HG03097 (cell line): ENCODE measurements around the gene THBS3.
"Not testable (repeated sequence)": the region's sequence is repeated elsewhere in the genome, so short reads cannot be mapped to it uniquely, and the experiment has no call there.

Experiments
- ATAC-seq: cut with Tn5 transposase; IDR thresholded peaks from one replicate; pipeline ENCODE4 v1.9.1; 2021; ENCODE audit not compliant: unreplicated experiment, low FRiP score

The THBS3 gene

GRCh38 chr1:155176544-155177071 is 31.1 kb downstream of the THBS3 start:
- no peak for ATAC-seq

DNA sequence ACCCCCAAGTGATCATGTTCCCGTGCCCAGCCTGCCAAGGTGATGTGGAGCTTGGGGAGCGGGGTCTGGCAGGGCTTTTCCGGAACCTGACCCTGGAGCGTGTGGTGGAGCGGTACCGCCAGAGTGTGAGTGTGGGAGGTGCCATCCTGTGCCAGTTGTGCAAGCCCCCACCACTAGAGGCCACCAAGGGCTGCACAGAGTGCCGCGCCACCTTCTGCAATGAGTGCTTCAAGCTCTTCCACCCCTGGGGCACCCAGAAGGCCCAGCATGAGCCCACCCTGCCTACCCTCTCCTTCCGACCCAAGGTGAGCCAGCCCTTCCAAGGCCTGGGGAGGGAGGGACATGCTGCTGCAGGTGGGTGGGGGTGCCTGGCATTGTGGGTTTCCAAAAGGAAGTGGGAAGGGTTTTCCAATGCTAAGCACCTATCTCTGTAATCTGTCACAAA is 31.7 kb downstream of the THBS3 start:
- ATAC-seq: no peak

DNA sequence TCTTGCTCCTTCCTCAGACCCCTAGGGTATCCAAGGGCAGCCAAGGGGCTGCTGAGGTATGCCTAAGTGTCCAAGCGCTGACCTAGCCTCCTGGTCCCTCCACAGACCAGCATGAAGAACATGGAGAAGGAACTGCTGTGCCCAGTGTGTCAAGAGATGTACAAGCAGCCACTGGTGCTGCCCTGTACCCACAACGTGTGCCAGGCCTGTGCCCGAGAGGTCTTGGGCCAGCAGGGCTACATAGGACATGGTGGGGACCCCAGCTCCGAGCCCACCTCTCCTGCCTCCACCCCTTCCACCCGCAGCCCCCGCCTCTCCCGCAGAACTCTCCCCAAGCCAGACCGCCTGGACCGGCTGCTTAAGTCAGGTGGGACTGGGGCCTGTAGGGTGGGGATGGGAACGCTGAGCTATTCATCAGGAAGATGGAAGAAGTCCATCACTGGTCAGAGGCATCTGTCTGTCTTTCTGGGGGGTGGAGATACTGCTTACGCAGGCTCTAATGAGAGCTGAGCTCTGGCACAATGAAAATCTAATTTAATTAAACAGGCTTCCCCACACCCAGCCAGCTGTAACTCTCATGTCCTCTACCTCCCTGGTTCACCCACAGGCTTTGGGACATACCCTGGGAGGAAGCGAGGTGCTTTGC is 32.3 kb downstream of the THBS3 start:
- ATAC-seq: no peak

GRCh38 chr1:155174324-155175280 is 33.1 kb downstream of the THBS3 start:
- ATAC-seq: no peak

DNA sequence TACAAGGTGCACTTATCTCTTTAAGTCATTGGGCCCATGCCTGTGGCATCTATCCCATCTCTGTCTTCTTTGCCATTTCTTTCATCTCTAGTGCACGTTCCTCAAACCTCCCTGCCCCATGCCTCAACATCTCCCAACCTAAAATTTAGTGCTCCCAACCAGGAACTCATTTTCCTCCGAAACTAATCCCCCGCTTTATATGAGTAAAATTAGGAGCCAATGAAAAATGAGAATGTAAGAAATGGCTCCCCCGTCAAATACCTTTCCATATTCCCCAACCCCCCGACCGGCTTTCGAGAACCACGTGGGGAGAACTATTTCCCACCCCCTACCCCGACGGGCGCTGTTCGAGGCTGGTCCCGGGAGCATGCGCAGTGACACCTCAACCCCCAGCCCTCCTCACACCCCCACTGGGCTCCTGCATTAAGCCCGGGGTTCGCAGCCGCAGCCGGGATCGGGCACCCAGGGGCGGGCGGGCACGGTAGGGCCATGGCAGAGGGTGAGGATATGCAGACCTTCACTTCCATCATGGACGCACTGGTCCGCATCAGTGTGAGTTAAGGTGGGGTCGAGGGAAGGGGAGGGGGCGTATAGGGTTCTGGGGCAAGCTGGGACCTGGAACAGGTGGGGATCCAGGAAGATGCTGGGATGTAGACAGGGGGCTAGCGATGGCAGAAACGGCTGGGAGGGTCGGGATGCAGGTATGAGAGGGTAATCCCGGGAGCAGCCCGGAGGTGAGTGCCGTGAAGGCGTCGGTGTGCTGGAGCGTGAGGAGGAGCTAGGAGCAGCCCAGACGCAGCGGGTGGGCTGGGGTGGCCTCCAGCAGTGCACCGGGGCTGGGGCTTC is 34.0 kb downstream of the THBS3 start, which contains the start of gene TRIM46:
TSS of gene TRIM46 (plus strand) at position 372 of the 846 bp plus-strand sequence. CDS start at position 490, 118 bp downstream.
- no peak for ATAC-seq

DNA sequence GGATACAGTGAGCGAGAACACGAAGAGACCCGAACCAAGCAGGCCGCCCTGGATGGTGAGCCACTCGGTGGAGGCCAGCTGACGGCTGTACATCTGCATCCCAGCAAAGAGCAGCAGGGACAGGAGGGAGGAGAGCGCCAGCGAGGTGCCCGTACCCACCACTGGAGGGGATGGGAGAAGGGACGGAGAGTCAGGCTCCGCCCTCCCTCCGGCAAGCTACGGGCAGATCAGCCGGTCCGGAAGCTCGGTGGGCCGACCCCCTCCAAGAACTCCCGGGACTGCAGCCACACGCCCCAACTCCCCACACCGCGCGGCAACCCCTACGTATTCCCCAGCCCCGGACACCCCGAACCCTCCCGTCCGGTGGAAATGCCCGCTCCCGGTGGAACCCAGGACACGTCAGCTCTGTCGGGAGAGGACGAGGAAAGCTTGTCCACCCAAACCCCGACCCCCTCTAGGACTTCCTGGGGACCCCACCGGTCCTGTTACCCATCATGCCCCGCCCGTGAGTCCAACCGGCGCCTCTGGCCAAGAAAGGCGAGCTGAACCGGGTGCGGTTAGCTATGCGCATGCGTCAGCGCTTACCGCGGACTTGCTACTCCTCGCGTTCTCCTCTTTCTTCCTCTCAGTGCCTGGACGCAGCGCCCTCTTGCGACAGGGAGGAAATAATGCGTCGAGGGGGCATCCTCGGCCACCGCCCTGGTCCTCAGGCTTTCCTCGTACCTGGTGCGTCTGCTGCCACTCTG is 34.8 kb downstream of the THBS3 start, which contains the start of gene KRTCAP2:
TSS of gene KRTCAP2 (minus strand) at position 573 of the 746 bp plus-strand sequence. CDS start at position 493, 80 bp downstream.
- ATAC-seq: peak; percentile 73

DNA sequence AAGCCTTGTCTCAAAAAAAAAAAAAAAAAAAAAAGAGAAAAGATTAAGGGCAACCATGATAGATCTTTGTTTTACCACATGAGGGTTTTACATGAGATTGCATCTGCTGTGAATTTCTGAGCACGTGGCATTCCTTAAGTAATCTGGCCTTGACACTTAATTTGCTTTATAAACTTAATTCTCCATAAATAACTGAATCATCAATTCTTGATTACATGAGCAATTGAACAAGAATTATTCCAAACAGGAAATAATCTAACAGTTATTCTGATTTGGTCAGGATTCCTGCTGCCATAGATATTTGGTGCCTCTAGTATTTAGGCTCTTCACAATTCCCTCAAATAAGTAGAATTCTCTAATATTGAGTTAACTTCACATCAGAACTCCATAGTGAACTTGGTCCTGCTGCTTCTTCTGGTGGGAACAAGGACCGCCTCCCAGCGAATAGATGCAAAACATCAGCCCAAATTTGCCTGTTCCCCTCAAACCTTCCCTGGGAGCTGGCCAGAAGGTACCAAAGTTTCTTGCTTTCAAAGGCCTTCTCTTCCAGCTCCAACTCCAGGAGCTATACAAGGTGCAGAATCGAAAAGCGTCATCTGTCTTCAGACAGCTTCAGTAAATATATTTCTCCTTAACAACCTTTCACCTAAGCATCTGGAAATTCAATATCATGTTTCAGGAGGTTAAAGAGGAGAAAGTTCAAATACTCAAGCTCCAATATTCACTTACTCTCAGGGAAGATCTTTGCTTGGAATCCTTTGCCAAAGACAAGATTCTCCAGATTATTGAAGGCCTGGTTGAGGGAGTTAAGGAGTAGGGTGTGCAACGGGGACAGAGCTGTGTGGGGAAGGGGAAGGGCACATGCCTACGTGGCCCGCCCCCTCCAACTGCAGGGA is 35.6 kb downstream of the THBS3 start:
- ATAC-seq: no peak

GRCh38 chr1:155170806-155171205 is 36.9 kb downstream of the THBS3 start:
- no peak for ATAC-seq

- ATAC-seq: no peak
These were observed 37.5 kb downstream of the THBS3 start for GRCh38 chr1:155170101-155170785.

DNA sequence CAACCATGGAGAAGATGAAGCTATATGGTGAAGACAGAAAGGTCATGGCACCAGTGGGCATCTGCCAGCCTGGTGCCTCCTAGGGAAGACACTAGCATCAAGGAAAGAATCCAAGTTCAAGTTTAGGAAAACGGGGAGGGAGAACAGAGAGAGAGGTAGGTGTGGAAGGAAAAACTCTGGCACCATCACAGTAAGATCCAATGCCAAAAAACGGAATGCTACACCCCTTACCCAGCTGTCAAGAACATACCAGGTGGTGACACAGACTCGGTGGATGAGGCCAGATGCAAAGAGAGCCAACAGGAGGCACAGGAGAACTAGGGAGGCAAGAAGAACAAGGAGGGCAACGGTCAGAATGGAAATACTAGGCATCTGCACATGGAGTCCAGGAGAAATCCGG is 38.2 kb downstream of the THBS3 start:
- no peak for ATAC-seq

- ATAC-seq: no peak
These were observed 39.1 kb downstream of the THBS3 start for GRCh38 chr1:155168456-155169210.

GRCh38 chr1:155168105-155168445 is 39.6 kb downstream of the THBS3 start:
- not testable (repeated sequence) for ATAC-seq

DNA sequence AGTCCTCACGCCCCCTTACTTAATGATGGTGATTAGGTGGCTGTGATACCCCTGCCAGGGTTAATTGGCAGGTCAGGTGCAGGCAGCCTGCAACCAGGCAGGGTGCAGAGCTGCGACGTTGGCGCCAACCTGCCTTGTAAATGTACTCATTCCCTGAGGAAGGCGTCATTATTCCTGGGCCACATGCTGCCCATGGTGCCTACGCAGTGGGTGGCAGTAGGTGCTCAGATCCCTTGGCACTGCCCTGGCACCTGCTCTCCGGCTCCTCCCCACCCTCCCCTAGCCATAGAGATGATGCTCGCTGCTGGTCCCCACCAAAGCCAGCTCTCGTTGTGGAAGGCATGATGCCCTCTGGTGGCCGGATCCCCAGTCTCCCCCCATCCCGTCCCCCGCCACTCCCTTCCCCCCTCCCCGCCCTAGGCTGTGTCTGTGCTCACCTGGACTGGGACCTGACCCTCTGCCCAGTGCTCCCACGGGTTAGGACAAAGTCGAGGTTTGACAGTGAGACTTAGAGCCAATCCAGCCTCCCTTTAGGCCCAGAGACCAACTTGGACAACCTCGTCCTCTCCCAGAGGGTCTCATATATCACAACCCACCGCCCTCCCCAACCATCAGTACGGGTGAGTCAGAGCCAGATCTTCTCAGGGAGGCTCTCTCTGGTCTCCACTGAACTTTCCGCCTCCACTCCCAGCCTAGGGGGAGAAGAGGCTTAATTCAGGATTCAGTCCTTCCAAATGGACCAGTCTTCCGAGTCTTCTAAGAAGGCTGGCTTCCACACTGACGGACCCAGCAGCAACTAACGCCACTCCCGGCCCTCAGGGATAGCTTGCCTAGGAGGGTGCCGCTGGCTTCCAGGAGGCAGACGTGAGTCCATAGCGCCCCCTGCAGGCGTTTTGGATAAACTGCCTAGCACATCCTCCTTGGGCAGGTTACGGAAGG is 40.3 kb downstream of the THBS3 start:
- no peak for ATAC-seq

- ATAC-seq: no peak
These were observed 41.1 kb downstream of the THBS3 start for GRCh38 chr1:155166471-155167165.

DNA sequence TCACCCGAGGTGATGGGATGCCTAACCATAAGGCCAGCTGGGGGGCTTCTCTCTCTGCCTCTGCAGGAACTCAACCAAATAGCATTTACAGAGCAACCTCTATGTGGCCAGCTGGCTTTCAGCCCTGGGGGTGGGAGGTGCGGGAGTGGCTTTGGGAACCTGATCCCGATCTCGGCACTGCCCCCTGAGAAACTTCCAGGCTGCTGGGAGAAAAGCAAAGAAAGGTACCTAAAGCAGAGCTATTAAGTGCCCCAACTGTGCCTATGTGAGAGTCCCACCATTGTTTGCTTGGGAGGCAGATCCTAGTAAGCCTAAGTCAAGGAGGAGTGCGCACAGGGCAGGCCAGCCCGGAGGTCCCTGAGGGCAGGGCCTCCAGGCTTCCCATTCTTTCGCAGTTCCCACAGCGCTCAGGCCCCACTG is 41.6 kb downstream of the THBS3 start:
- ATAC-seq: no peak

- ATAC-seq: not testable (repeated sequence)
These were observed 43.1 kb downstream of the THBS3 start for GRCh38 chr1:155164625-155165024.
